ENCODE data around the gene TNPO1.
"Not testable (repeated sequence)": the region's sequence is repeated elsewhere in the genome, so short reads cannot be mapped to it uniquely, and the experiment has no call there.

The TNPO1 gene

DNA sequence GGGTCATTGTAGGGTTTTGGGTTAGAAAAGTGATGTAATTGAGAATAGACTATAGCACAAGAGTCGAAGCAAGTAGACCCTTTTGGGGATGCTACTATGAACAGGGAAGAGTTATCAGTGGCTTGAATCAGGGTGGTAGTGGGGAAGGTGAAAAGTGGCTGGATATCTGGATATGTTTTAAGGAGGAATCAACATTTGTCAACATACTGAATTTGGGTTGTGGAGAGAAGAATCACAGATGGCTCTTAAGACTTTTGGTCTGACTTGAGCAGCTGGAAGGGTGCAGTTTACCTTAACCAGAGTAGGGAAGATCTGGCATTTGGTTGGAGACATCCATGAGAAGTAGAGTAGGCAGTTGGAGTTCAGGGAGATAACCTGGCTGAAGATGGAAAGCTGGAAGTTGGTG is 100.9 kb downstream of the TNPO1 start:
- DNase-seq (ENCODE audit: low read depth): no peak

GRCh38 chr5:72920690-72921502 is 104.4 kb downstream of the TNPO1 start:
- TF ChIP-seq, protein P1, sequence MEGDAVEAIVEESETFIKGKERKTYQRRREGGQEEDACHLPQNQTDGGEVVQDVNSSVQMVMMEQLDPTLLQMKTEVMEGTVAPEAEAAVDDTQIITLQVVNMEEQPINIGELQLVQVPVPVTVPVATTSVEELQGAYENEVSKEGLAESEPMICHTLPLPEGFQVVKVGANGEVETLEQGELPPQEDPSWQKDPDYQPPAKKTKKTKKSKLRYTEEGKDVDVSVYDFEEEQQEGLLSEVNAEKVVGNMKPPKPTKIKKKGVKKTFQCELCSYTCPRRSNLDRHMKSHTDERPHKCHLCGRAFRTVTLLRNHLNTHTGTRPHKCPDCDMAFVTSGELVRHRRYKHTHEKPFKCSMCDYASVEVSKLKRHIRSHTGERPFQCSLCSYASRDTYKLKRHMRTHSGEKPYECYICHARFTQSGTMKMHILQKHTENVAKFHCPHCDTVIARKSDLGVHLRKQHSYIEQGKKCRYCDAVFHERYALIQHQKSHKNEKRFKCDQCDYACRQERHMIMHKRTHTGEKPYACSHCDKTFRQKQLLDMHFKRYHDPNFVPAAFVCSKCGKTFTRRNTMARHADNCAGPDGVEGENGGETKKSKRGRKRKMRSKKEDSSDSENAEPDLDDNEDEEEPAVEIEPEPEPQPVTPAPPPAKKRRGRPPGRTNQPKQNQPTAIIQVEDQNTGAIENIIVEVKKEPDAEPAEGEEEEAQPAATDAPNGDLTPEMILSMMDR (conservative IDR thresholded peaks at IDR 0.05; ENCODE audit: low read depth, low read length): peak; percentile 33
- DNase-seq (ENCODE audit: low read depth): peak; percentile 62
- H3K4me3 ChIP-seq (ENCODE audit: low read depth, low read length): no peak overlapping the region

More for the DNA sequence above, 100.9 kb downstream of the TNPO1 start:
- TF ChIP-seq, protein P1 (conservative IDR thresholded peaks at IDR 0.05; ENCODE audit: low read depth, low read length): no peak
- H3K4me3 ChIP-seq (ENCODE audit: low read depth, low read length): no peak overlapping the region

DNA sequence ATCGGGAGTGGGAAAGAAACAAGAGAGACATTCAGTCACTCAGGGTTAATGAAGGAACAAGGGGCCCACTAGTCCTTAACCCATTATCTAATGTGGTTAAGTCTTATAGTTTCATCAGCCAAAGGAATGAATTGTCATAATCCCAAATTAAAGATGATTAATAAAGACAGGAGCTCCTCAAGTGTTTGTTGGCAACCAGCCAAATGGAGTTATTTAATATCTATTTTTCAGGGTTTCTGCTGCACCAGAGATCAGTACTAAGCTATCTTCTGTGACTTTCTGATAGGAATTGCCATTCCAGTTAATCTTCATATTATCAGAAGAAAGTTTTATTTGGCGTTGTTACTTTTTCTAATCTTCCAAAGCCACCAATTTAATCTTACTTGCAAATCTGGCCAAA is 105.4 kb downstream of the TNPO1 start:
- TF ChIP-seq, protein P1 (conservative IDR thresholded peaks at IDR 0.05; ENCODE audit: low read depth, low read length): no peak
- peak; percentile 15 for DNase-seq (ENCODE audit: low read depth)
- H3K4me3 ChIP-seq (ENCODE audit: low read depth, low read length): no peak overlapping the region

DNA sequence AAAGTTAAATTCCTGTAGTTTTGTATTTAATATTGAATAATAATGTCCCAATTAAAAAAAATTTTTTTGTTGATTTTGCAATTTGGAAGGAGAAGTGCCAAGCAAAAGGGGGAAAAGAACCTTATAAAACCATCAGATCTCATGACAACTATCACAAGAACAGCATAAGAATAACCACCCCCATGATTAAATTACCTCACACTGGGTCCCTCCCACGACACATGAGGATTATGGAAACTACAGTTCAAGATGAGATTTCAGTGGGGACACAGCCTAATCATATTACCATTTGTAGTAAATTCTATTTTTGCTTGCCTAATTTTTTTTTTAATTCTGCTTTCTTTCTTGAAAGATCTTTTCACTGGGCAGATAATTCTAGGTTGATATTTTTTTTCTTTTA is 106.0 kb downstream of the TNPO1 start:
- DNase-seq (ENCODE audit: low read depth): no peak
- TF ChIP-seq, protein P1 (conservative IDR thresholded peaks at IDR 0.05; ENCODE audit: low read depth, low read length): no peak
- H3K4me3 ChIP-seq (ENCODE audit: low read depth, low read length): no peak overlapping the region

DNA sequence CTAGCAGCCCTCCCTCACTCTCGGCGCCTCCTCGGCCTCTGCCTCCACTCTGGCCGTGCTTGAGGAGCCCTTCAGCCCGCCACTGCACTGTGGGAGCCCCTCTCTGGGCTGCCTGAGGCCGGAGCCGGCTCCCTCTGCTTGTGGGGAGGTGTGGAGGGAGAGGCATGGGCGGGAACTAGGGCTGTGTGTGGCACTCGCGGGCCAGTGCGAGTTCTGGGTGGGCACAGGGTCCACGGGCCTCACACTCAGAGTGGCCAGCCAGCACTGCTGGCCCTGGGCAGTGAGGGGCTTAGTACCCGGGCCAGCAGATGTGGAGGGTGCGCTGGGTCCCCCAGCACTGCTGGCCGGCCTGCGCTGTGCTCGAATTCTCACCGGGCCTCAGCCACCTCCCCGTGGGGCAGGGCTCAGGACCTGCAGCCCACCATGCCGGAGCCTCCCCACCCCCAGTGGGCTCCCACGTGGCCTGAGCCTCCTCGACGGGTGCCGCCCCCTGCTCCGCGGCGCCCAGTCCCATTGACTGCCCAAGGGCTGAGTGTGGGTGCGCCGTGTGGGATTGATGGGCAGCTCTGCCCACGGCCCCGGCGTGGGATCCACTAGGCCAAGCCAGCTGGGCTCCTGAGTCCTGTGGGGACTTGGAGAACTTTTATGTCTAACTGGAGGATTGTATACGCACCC is 109.0 kb downstream of the TNPO1 start:
- no peak overlapping the region for H3K4me3 ChIP-seq (ENCODE audit: low read depth, low read length)
- no peak for DNase-seq (ENCODE audit: low read depth)
- TF ChIP-seq, protein P1 (conservative IDR thresholded peaks at IDR 0.05; ENCODE audit: low read depth, low read length): no peak

DNA sequence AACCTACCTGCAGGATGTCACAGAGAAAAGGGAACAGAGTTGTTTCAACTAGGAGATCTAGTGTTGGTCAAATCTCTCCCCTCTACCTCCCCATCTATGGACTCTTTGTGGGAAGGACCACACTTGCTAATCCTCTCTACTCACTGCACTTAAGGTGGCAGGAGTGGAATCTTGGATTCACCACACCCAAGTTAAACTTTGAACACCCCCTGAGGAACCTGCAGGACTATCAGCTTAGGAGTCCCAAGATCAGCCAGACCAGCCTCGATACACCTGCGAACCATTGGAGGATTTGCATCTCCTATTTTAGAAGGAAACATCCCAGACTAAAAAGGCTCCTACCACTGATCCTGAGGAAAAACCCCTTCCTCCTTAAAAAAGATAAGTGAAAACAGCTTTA is 116.2 kb downstream of the TNPO1 start:
- not testable (repeated sequence) for DNase-seq (ENCODE audit: low read depth); H3K4me3 ChIP-seq (ENCODE audit: low read depth, low read length)

DNA sequence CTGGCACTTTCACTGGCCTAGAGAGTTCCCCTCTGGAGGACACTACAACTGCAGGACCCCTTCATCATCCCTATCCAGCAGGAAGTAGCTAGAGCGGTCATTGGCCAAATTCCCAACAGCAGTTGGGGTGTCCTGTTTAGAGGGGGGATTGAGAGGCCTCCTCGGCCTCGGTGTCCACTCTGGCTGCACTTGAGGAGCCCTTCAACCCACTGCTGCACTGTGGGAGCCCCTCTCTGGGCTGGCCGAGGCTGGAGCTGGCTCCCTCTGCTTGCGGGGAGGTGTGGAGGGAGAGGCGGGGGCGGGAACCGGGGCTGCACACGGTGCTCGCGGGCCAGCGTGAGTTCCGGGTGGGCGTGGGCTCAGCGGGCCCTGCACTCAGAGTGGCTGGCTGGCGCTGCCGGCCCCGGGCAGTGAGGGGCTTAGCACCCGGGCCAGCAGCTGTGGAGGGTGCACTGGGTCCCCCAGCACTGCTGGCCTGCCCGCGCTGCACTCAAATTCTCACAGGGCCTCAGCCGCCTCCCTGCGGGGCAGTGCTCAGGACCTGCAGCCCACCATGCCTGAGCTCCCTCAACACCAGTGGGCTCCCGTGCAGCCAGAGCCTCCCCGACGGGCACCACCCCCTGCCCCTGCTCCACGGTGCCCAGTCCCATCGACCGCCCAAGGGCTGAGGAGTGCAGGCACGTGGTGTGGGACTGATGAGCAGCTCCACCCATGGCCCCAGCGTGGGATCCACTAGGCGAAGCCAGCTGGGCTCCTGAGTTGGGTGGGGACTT is 118.7 kb downstream of the TNPO1 start:
- DNase-seq (ENCODE audit: low read depth); H3K4me3 ChIP-seq (ENCODE audit: low read depth, low read length): not testable (repeated sequence)
